Activated CD4-positive, alpha-beta T cell treated with anti-CD3 and anti-CD28 coated beads, Interleukin-2, amount 10 ng/mL, durations not matched to agents 7 days and 5 days (primary cell): ENCODE data around the gene AGBL5. TPM values are rescaled to one million over a fixed set of nuclear protein-coding genes. Genes with fewer than 3 reads are reported as not detected.

Experiments used
- CTCF ChIA-PET: fragments of 350-600 bp; sonication (Branson Sonifier 250); formaldehyde crosslinking; loops from one replicate; lab custom pipeline; 2021; ENCODE audit warnings: antibody characterized with exemption; lab: Charles Lee
- POLR2A ChIA-PET: fragments of 350-600 bp; sonication (Branson Sonifier 250); formaldehyde crosslinking; loops from one replicate; lab custom pipeline; 2021; ENCODE audit warnings: antibody characterized with exemption; lab: Charles Lee
- DNase-seq: peaks from one replicate; pipeline ENCODE4 v3.0.0-alpha.2; 2020
- H3K27ac Mint-ChIP-seq: one replicate; pipeline ENCODE4 v1.8.0; 2021; ENCODE audit warnings: mild to moderate bottlenecking, moderate library complexity, mixed read lengths
- H3K27me3 Mint-ChIP-seq: one replicate; pipeline ENCODE4 v1.8.0; 2021; ENCODE audit warnings: mixed read lengths
- H3K36me3 Mint-ChIP-seq: one replicate; pipeline ENCODE4 v1.8.0; 2021; ENCODE audit warnings: low read depth, mixed read lengths
- H3K4me1 Mint-ChIP-seq: one replicate; pipeline ENCODE4 v1.8.0; 2021; ENCODE audit warnings: mixed read lengths
- H3K4me3 Mint-ChIP-seq: one replicate; pipeline ENCODE4 v1.8.0; 2021; ENCODE audit warnings: mild to moderate bottlenecking, moderate library complexity, mixed read lengths
- H3K9me3 Mint-ChIP-seq: one replicate; pipeline ENCODE4 v1.8.0; 2021; ENCODE audit warnings: mixed read lengths
- total RNA-seq, 2 experiments: library from RNA; stranded (reverse); gene quantifications; one replicate each; pipeline ENCODE4 v1.2.3, GENCODE V29; 2021

The AGBL5 gene
- total RNA-seq, 2 experiments from 2014 or later = 17.9 to 19.1 TPM

- Mint-ChIP-seq H3K27me3 (no peaks in the 10 kb centered on the region), H3K4me1 (peaks cover 31% of the 10 kb centered on the region), H3K4me3 (no peak overlapping the region), H3K36me3 (peaks cover 15% of the 10 kb centered on the region), H3K9me3 (no peaks in the 10 kb centered on the region), H3K27ac (no peak overlapping the region)
- no peak for DNase-seq
- CTCF ChIA-PET = interaction anchor here (2.0 kb wide), 1 partner anchor 10 kb away, joined by 5 read pairs; no protein-coding TSS in a partner anchor
- POLR2A ChIA-PET = no interaction called here
Observed at GRCh38 chr2:27027211-27027651, 24.2 kb upstream of the AGBL5 start.

DNA sequence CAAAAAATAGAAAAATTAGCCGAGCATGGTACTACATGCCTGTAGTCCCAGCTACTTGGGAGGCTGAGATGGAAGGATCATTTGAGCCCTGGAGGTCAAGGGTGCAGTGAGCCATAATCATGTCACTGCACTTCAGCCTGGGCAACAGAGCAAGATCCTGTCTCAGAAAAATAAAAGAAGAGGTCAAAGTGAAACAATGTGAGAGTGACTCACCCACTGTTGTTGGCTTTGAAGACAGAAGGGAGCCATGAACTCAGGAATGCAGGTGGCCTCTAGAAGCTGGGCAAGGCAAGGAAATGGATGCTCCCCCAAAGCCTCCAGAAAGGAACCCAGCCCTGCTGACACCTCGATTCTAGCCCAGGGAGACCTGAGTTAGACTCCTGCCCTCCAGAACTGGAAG lies 22.4 kb upstream of the AGBL5 start:
- Mint-ChIP-seq H3K27ac (no peak overlapping the region), H3K4me1 (peaks cover 41% of the 10 kb centered on the region), H3K27me3 (no peaks in the 10 kb centered on the region), H3K9me3 (no peaks in the 10 kb centered on the region), H3K4me3 (no peak overlapping the region), H3K36me3 (peaks cover 20% of the 10 kb centered on the region)
- DNase-seq = no peak
- ChIA-PET POLR2A (no interaction called here), CTCF (interaction anchor here (0.9 to 1.1 kb wide), 2 partner anchors 12 to 182 kb away, joined by 3 read pairs; no protein-coding TSS in a partner anchor)

DNA sequence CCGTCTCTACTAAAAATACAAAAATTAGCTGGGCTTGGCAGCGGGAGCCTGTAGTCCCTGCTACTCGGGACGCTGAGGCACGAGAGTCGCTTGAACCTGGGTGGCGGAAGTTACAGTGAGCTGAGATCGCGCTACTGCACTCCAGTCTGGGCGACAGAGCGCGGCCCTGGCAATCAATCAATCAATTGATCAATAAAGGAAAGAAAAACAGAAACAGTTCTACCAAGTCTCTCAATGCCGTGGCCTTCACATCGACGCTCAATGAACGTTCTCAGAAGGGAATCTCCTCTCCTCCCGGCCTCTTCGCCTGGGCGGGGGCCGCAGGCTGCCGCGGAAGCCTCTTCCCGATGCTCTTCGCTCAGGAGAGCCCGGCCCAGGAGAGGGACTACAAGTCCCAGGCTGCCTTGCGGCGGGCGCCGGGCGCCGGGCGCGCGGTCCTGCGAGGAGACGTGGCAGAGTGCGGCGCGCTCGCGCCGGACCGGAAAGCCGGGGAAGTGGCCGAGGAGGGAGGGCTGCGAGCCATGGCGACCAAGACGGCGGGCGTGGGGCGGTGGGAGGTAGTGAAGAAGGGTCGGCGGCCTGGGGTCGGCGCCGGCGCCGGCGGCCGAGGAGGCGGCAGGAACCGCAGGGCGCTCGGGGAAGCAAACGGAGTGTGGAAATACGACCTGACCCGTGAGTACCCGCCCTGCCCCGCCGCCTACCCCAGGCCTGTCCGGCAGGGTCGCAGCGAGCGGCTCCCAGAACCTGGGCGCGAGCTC lies 18.8 kb upstream of the AGBL5 start, which contains the start of gene TMEM214:
TSS of gene TMEM214 (plus strand) at position 471 of the 758 bp plus-strand sequence. CDS start at position 522, 51 bp downstream.
- Mint-ChIP-seq H3K27me3 (no peaks in the 10 kb centered on the region), H3K4me1 (peaks cover 56% of the 10 kb centered on the region), H3K4me3 (peak within 1 kb of the TSS; percentile 91), H3K9me3 (no peaks in the 10 kb centered on the region), H3K27ac (peak within 1 kb of the TSS; percentile 90), H3K36me3 (peaks cover 43% of the 10 kb centered on the region)
- ChIA-PET POLR2A (no interaction called here), CTCF (interaction anchor here (0.7 to 2.4 kb wide), 4 partner anchors 17 to 56 kb away, joined by 3 to 8 read pairs (median 4); partner anchors contain the start of gene AGBL5)
- DNase-seq = peak; percentile 82

GRCh38 chr2:27033253-27033852 lies 18.1 kb upstream of the AGBL5 start:
- Mint-ChIP-seq H3K4me1 (peaks cover 52% of the 10 kb centered on the region), H3K4me3 (peak overlapping the region; percentile 91), H3K36me3 (peaks cover 43% of the 10 kb centered on the region), H3K27ac (peak overlapping the region; percentile 90), H3K27me3 (no peaks in the 10 kb centered on the region), H3K9me3 (no peaks in the 10 kb centered on the region)
- ChIA-PET POLR2A (interaction anchor here (0.5 to 1.3 kb wide), 2 partner anchors 17 to 254 kb away, joined by 3 to 4 read pairs; no protein-coding TSS in a partner anchor), CTCF (interaction anchor here (0.6 to 3.9 kb wide), 7 partner anchors 10 to 270 kb away, joined by 3 to 11 read pairs (median 4); partner anchors contain the start of gene AGBL5)
- no peak for DNase-seq

DNA sequence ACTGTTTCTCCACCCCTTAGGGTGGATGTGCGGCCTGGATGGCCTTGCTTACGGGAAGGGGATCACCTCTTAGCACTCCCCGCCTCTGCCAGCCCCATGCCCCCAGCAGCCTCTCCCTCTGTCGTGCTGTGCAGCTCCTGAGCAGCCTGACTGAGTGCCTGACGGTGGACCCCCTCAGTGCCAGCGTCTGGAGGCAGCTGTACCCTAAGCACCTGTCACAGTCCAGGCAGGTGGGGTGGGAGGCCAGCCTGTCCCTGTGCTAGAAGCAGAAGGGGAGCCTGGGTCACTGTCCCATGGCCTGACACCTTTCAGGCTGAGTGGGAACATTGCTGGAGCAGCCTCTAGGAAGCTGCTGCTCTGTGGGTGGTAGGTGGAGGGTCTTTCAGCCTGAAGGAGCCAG lies 13.5 kb upstream of the AGBL5 start:
- Mint-ChIP-seq H3K36me3 (peaks cover 50% of the 10 kb centered on the region), H3K27me3 (no peaks in the 10 kb centered on the region), H3K27ac (no peak overlapping the region), H3K4me3 (no peak overlapping the region), H3K4me1 (peaks cover 27% of the 10 kb centered on the region), H3K9me3 (no peaks in the 10 kb centered on the region)
- DNase-seq = no peak
- CTCF ChIA-PET = interaction anchor here (1.0 to 4.3 kb wide), 3 partner anchors 12 to 330 kb away, joined by 3 to 29 read pairs (median 6); partner anchors contain the start of gene AGBL5
- POLR2A ChIA-PET = no interaction called here

DNA sequence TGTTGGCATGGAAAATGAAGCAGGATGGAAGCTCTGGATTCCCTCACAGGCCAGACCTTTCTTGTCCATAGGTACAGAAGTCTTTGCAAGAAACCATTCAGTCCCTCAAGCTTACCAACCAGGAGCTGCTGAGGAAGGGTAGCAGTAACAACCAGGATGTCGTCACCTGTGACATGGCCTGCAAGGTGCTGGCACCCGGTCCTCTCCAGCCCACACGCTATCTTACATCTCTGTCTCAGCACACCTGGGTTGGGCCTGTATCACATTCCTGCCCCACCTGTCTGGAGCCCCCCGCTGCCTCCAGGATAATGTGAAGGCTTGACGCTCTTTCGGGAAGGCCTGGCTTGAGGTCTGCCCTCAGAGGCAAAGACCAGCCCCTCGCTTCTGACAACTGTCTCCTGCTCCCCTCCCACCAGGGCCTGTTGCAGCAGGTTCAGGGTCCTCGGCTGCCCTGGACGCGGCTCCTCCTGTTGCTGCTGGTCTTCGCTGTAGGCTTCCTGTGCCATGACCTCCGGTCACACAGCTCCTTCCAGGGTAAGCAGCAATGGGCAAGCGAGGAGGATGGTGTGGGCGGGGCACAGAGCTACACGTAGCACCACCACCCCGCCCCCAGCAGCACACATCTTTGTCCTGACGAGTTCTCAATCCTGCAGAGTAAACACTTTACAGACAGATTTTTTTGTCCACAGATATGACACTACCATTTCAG lies 12.7 kb upstream of the AGBL5 start:
- ChIA-PET CTCF (interaction anchor here (0.6 to 4.3 kb wide), 4 partner anchors 12 to 79 kb away, joined by 3 to 29 read pairs (median 5); partner anchors contain the start of gene AGBL5), POLR2A (interaction anchor here (1.0 kb wide), 1 partner anchor 13 kb away, joined by 3 read pairs; the partner anchor contains the start of gene AGBL5)
- Mint-ChIP-seq H3K27me3 (no peaks in the 10 kb centered on the region), H3K36me3 (peaks cover 48% of the 10 kb centered on the region), H3K4me1 (peaks cover 22% of the 10 kb centered on the region), H3K4me3 (no peak overlapping the region), H3K27ac (peak overlapping the region; percentile 62), H3K9me3 (no peaks in the 10 kb centered on the region)
- no peak for DNase-seq

DNA sequence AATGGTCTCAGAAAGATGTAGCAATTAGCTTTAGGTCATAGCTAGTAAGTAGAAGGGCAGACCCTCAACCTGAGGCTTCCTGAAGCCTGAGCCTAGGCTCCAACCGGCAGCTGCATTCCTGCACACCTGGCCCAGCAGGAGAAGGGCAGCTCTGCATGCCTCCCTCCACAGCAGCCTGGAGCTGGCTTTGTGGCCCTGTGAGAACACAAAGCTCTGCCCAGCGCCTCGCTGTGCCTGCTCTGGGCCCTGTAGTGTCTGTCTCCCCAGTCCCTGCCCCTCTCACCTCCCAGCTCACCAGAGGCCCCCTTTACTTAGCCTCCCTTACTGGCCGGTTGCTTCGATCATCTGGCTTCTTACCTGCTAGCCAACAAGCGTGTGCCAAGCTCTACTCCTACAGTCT lies 12.0 kb upstream of the AGBL5 start:
- H3K4me3 Mint-ChIP-seq = no peak overlapping the region
- H3K36me3 Mint-ChIP-seq = peaks cover 42% of the 10 kb centered on the region
- no peaks in the 10 kb centered on the region for H3K9me3 Mint-ChIP-seq
- H3K27ac Mint-ChIP-seq = no peak overlapping the region
- DNase-seq = no peak
- CTCF ChIA-PET = interaction anchor here (0.5 to 4.3 kb wide), 5 partner anchors 11 to 253 kb away, joined by 3 to 29 read pairs (median 4); partner anchors contain the start of gene AGBL5
- no peaks in the 10 kb centered on the region for H3K27me3 Mint-ChIP-seq
- peaks cover 16% of the 10 kb centered on the region for H3K4me1 Mint-ChIP-seq
- POLR2A ChIA-PET = interaction anchor here (0.5 to 1.0 kb wide), 2 partner anchors 12 to 23 kb away, joined by 3 read pairs; partner anchors contain the start of gene AGBL5

- Mint-ChIP-seq H3K27me3 (no peaks in the 10 kb centered on the region), H3K4me1 (peaks cover 13% of the 10 kb centered on the region), H3K27ac (no peak overlapping the region), H3K4me3 (no peak overlapping the region), H3K36me3 (peaks cover 43% of the 10 kb centered on the region), H3K9me3 (no peaks in the 10 kb centered on the region)
- POLR2A ChIA-PET = no interaction called here
- no peak for DNase-seq
- CTCF ChIA-PET = interaction anchor here (0.5 to 4.3 kb wide), 5 partner anchors 10 to 253 kb away, joined by 3 to 29 read pairs (median 4); partner anchors contain the start of gene AGBL5
Observed at GRCh38 chr2:27039871-27040270, 11.6 kb upstream of the AGBL5 start.

DNA sequence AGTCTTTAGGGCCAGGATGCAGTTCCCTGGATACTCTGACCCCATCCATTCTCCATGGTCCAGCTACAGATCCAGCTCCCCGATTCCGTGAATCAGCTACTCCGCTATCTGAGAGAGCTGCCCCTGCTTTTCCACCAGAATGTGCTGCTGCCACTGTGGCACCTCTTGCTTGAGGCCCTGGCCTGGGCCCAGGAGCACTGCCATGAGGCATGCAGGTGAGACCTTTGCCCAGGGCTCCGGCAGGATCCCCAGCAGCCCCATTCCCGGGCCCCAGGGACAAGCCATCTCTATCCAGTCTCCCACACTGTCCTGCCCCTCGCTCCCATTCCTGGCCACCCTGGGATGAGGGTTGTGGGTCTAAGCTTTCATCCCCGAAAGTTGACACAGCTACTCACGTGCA lies 11.2 kb upstream of the AGBL5 start:
- Mint-ChIP-seq H3K4me3 (no peak overlapping the region), H3K36me3 (peaks cover 39% of the 10 kb centered on the region), H3K9me3 (no peaks in the 10 kb centered on the region), H3K27me3 (no peaks in the 10 kb centered on the region), H3K27ac (no peak overlapping the region), H3K4me1 (peaks cover 9% of the 10 kb centered on the region)
- no peak for DNase-seq
- CTCF ChIA-PET = interaction anchor here (1.2 to 4.3 kb wide), 2 partner anchors 10 to 13 kb away, joined by 4 to 29 read pairs; partner anchors contain the start of gene AGBL5
- POLR2A ChIA-PET = no interaction called here

GRCh38 chr2:27041752-27042151 lies 9.7 kb upstream of the AGBL5 start:
- Mint-ChIP-seq H3K4me1 (peaks cover 5% of the 10 kb centered on the region), H3K36me3 (peaks cover 30% of the 10 kb centered on the region), H3K27me3 (no peaks in the 10 kb centered on the region), H3K27ac (no peak overlapping the region), H3K9me3 (no peaks in the 10 kb centered on the region), H3K4me3 (no peak overlapping the region)
- no peak for DNase-seq
- ChIA-PET CTCF (interaction anchor here (0.6 kb wide), 1 partner anchor 25 kb away, joined by 5 read pairs; no protein-coding TSS in a partner anchor), POLR2A (no interaction called here)

DNA sequence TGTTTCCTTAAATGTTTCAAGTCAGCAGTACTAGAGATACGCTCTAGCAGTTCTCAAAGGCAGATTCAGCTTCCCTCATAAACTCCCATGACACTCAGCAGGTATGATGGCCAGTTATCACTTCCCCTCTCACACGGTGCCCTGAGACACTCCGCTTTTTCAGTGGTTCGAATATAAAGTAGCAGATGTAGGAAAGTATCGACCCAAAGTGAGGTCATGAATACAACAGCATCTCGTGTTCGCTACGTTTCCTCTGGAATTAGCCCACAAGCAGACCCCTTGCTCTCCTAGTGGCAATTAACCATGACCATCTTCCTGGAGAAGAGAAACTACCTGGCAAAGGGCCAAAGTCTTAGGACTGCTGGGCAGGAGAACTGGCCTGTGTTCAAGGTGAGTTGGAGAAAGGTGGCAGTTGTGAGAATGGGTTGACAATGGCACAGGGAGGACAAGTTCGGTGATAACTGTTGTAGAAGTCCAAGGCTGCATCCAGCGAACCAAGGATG lies 9.3 kb upstream of the AGBL5 start:
- POLR2A ChIA-PET = no interaction called here

More for the DNA sequence above, 9.3 kb upstream of the AGBL5 start:
- CTCF ChIA-PET = interaction anchor here (0.6 kb wide), 1 partner anchor 26 kb away, joined by 5 read pairs; no protein-coding TSS in a partner anchor
- H3K4me1 Mint-ChIP-seq = peaks cover 5% of the 10 kb centered on the region
- H3K4me3 Mint-ChIP-seq = no peak overlapping the region
- no peaks in the 10 kb centered on the region for H3K9me3 Mint-ChIP-seq
- H3K27me3 Mint-ChIP-seq = no peaks in the 10 kb centered on the region
- DNase-seq = no peak
- H3K36me3 Mint-ChIP-seq = peaks cover 28% of the 10 kb centered on the region
- no peak overlapping the region for H3K27ac Mint-ChIP-seq
